Fibroblast of the aortic adventitia (primary cell): Measurements from ENCODE around the gene PNLIPRP2. TPM values are rescaled to one million over a fixed set of nuclear protein-coding genes. Genes with fewer than 3 reads are reported as not detected.

Experiments
- DNase-seq: peaks from one replicate; pipeline ENCODE4 v3.0.0-alpha.2; 2010; ENCODE audit warnings: low read depth
- H3K4me3 ChIP-seq: 2 replicates; pipeline ENCODE4 v1.5.1; 2011; ENCODE audit warnings: low read depth, mild to moderate bottlenecking, control low read depth, low read length, moderate library complexity
- total RNA-seq: library from RNA; depleted of rRNA; stranded (reverse); fragments of >200 nt; gene quantifications from 2 replicates; pipeline ENCODE4 v1.2.3, GENCODE V29; 2012; ENCODE audit warnings: low replicate concordance
- TF ChIP-seq, protein P1 (sequence below): IDR thresholded peaks from 2 replicates; pipeline ENCODE4 v1.5.1; 2011; ENCODE audit warnings: mild to moderate bottlenecking, low read length, control low read depth, inconsistent platforms; ENCODE audit not compliant: insufficient read depth

PNLIPRP2 gene
- total RNA-seq, 1 donor, result not detected

DNA sequence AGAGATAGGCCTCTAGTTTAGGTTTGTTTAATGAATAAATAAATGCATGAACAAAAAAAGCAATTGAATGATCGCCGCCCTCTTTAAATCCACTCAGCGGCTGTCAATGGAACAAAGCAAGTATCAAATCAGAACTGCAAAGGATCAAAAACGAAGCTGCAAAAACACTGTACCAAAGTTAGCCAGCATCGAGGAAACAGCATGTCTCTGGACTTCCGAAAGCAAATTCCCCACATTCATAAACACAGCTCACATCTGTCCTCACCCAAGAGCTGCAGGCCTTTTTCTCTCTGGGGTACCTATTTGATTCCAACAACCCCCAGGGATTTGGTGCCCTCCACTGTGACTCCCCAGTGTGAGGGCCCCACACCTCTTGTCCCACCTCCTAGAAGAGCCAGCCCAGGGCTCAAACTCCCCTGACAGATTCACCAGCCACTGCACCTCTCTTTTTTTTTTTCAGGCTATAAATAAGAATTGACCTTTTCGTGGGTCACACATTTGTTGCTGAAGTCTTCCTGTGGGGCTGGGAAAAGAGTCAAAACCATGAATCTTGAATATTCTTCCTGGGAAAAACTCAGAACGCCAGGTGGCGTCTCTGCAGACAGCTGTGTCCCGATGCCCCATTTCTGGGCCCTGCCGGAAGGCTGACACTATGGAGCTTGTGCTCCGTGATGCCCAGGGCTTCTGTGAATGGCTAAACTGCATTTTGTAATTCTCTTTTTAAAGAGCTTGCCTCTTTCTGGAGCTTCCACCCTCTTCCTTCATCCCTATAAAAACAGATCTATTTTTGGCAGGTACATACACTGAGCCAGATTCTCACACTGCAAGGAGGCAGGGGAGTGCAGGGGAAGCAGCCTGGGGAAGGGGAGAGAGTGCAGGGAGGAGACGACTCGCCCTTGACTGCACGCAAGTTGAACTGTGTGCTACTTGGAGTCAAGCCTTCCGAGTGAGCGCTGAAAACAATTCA is 69.9 kb downstream of the PNLIPRP2 start:
- TF ChIP-seq, protein P1, sequence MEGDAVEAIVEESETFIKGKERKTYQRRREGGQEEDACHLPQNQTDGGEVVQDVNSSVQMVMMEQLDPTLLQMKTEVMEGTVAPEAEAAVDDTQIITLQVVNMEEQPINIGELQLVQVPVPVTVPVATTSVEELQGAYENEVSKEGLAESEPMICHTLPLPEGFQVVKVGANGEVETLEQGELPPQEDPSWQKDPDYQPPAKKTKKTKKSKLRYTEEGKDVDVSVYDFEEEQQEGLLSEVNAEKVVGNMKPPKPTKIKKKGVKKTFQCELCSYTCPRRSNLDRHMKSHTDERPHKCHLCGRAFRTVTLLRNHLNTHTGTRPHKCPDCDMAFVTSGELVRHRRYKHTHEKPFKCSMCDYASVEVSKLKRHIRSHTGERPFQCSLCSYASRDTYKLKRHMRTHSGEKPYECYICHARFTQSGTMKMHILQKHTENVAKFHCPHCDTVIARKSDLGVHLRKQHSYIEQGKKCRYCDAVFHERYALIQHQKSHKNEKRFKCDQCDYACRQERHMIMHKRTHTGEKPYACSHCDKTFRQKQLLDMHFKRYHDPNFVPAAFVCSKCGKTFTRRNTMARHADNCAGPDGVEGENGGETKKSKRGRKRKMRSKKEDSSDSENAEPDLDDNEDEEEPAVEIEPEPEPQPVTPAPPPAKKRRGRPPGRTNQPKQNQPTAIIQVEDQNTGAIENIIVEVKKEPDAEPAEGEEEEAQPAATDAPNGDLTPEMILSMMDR, result peak; percentile 12
- no peak overlapping the region for H3K4me3 ChIP-seq
- DNase-seq, result peak; percentile 20

DNA sequence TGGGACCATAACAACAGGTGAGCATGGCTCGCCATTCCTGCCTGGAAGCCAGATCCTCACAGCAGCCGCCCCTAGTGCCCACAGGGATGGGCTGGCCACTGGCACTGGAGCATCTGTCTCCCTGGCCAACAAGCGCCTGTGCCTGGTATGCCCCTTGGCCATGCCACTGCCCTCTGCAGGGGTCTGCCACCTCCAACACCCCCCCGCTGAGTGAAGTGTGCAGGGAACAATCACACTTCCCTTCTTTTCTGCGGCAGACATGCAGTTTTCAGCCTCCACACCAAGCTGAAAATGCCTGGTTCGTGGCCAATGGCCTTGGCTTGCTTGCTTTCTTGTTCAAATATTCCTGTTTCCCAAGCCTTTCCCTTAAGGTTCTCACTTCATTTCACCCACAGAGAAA is 70.9 kb downstream of the PNLIPRP2 start:
- no peak overlapping the region for H3K4me3 ChIP-seq
- TF ChIP-seq, protein P1, result no peak
- no peak for DNase-seq

DNA sequence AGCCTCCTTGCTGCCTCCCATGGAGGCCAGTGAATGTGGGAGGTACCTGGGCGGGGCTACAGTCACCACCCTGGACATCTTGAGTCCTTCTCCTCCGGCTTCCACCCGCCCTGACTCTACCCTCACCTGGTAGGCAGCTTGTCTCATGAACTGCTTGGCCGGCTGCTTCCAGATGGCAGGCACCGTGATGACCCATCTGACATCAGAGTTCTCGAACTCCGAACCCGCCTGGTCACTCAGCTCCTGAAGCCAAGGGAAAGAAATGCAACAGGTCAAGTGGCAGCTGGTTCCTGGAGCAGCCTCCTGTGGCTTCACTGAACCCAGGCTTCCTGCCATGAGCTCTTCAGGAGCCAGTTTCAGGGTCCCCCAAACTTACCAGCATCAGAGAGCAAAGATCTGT is 71.5 kb downstream of the PNLIPRP2 start:
- DNase-seq, result no peak
- TF ChIP-seq, protein P1, result no peak
- H3K4me3 ChIP-seq, result no peak overlapping the region

DNA sequence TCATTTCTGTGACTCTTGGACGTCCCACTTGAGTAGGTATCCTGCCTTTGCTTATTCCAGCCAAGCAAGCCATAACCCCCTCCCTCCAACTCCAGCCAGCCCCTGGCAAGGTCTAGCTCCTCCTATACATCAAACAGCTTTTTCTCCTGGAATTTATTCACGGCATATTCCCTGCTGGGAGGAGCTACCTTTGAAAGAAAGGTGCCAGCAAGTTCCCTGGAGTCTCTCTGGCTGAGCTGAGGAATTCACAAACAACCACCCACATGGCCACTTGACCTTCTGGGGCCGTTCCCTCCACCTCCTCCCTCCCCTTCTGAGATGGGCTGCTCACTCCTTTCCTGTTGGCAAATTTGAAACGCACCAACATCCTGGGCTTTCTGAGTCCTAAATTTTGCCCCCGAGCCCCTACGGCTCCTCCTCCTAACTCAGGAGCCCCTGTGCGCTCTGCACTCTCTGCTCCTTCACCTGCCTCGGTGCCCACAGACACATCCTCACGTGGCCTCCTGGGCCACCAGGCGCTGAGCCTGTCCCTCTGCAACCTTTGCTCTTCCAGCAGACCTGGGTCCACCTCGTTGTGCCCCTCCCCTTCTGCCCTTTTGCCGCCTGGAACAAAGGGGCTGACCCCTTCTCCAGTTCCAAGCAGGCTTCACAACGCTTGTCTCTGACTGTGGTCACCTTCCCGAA is 73.6 kb downstream of the PNLIPRP2 start:
- TF ChIP-seq, protein P1, result no peak
- no peak overlapping the region for H3K4me3 ChIP-seq
- DNase-seq, result no peak

Other genes with a start within 250 kb of the PNLIPRP2 start
- not detected in 2 replicates for gene PNLIPRP3, start 193.1 kb upstream of the PNLIPRP2 start, total RNA-seq
- gene PNLIP, start 75.0 kb upstream of the PNLIPRP2 start, total RNA-seq, result not detected in 2 replicates
- gene PNLIPRP1, start 30.0 kb upstream of the PNLIPRP2 start, total RNA-seq, result not detected in 2 replicates
- 10.3 and 18.8 TPM in 2 replicates for gene HSPA12A, start 121.6 kb downstream of the PNLIPRP2 start, total RNA-seq
- gene ENO4, start 228.5 kb downstream of the PNLIPRP2 start, total RNA-seq, result 0.27 and 1.4 TPM in 2 replicates